Right lobe of liver (tissue), 6 donors: ENCODE results near the gene HSPBP1. TPM values are rescaled to one million over a fixed set of nuclear protein-coding genes. Genes with fewer than 3 reads are reported as not detected.

Source experiments
- ATAC-seq, 4 donors: fragments of 200-7000 bp; cut with Tn5 transposase; one replicate each; pipeline ENCODE4 v1.9.1; 2020; ENCODE audit warnings: mild to moderate bottlenecking in 4 of 4, moderate library complexity in 4 of 4
- DNase-seq, 3 donors: peaks; one replicate each; pipeline ENCODE4 v3.0.0-alpha.2; 2020
- H3K27ac ChIP-seq, 3 donors: fragments of 200-600 bp; one replicate each; pipeline ENCODE4 v1.8.0; 2022
- H3K27me3 ChIP-seq, 2 donors: fragments of 200-600 bp; one replicate each; pipeline ENCODE4 v1.8.0; 2022
- H3K36me3 ChIP-seq, 4 donors: fragments of 200-600 bp; sonication (generic) in 1 of 4; one replicate each; pipeline versions ENCODE4 v1.5.1 to v1.8.0; 2017 to 2022; ENCODE audit warnings: control low read depth in 1 of 4
- H3K4me1 ChIP-seq, 4 donors: fragments of 200-600 bp; sonication (generic) in 1 of 4; one replicate each; pipeline versions ENCODE4 v1.5.1 to v1.8.0; 2017 to 2022; ENCODE audit warnings: control low read depth in 1 of 4
- H3K4me3 ChIP-seq, 3 donors: fragments of 200-600 bp; one replicate each; pipeline ENCODE4 v1.8.0; 2022
- H3K9me3 ChIP-seq, 4 donors: fragments of 200-600 bp; sonication (generic) in 1 of 4; one replicate each; pipeline versions ENCODE4 v1.5.1 to v1.8.0; 2017 to 2022; ENCODE audit warnings: control low read depth in 1 of 4
- POLR2A ChIP-seq: fragments of 450-650 bp; IDR thresholded peaks from one replicate; pipeline ENCODE4 v1.6.1; 2017; ENCODE audit warnings: antibody characterized with exemption, mild to moderate bottlenecking
- WGBS: methylation state at CpG from one replicate; pipeline ENCODE4 v1.1.6; 2018; ENCODE audit warnings: low coverage, low lambda C conversion rate; ENCODE audit not compliant: insufficient coverage; ENCODE audit errors: missing lambda C conversion rate; 5-methylcytosine and 5-hydroxymethylcytosine counted together
- intact Hi-C, 2 donors: fragments of 100-400 bp; cut with DNase I; formaldehyde crosslinking; loops; one replicate each; pipeline versions ENCODE4 v1.11.2 to v1.14.1; 2022
- total RNA-seq, 6 experiments: library from RNA; depleted of rRNA in 2 of 6; stranded (reverse); fragments of >200 nt in 2 of 6; fragmentation: NEBNext Ultra II Directional in 3 of 6; extraction: Animal tissue kit (Norgen Biotek cat#: 25700) in 3 of 6; gene quantifications; one replicate each; pipeline versions ENCODE4 v1.1.0 to v1.2.4, GENCODE V29; 2016 to 2023
- TF ChIP-seq, protein P1 (sequence below), 4 donors: fragments of 200-600 bp in 3 of 4; fragments of 450-650 bp in 1 of 4; IDR thresholded peaks; one replicate each; pipeline versions ENCODE4 v1.5.1 to v1.8.0; 2016 to 2022; ENCODE audit warnings: antibody characterized with exemption in 4 of 4, mild to moderate bottlenecking in 2 of 4
- donor health status: DM: no; HTN: yes; CAD: no.
- donor health status: DM: no; HTN: no; CAD: no.
- donor health status: DM: no; HTN: no; CAD: no.
- donor health status: DM: no; HTN: yes; CAD: no.
- donor health status: DM: no; HTN: yes; CAD: no.

The HSPBP1 gene
- total RNA-seq, 6 experiments from 2014 or later = 11.3 to 28.3 (median 15.6) TPM

DNA sequence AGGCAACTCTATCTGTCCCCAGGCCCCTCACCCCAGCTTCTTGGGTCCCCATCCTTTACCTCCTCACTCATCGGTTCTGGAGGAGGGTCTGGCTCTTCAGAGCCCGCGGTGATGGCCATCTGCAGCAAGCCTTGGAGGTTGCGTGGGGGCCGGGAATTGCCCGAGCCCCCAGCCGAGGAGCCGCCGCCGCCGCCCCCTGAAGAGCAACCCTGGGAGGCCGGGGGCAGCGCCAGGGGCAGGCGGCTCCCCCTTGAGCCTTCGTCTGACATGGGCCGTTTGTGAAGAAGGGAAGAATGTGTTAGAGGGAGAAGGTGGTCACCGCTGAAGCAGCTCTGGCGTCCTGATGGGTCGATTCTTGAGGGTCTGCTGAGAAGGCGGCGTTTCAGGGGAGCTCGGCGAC lies 570 bp downstream of the HSPBP1 start:
- DNase-seq (no peak), ATAC-seq (no peak)
- H3K36me3 ChIP-seq = peaks cover 0 to 6% (median 0%) of the 10 kb centered on the region in 4 donors
- H3K4me3 ChIP-seq = peak overlapping the region; percentile 63 to 77 (median 68)
- intact Hi-C loops = no loop called here
- peaks cover 0 to 12% (median 0%) of the 10 kb centered on the region in 4 donors for H3K4me1 ChIP-seq
- no peaks in the 10 kb centered on the region for H3K27me3 ChIP-seq
- H3K27ac ChIP-seq = peak overlapping the region in 1 of 3 donors; percentile 43
- WGBS = 8% methylated on average over 11 of the region's 23 CpGs
- TF ChIP-seq, protein P1, sequence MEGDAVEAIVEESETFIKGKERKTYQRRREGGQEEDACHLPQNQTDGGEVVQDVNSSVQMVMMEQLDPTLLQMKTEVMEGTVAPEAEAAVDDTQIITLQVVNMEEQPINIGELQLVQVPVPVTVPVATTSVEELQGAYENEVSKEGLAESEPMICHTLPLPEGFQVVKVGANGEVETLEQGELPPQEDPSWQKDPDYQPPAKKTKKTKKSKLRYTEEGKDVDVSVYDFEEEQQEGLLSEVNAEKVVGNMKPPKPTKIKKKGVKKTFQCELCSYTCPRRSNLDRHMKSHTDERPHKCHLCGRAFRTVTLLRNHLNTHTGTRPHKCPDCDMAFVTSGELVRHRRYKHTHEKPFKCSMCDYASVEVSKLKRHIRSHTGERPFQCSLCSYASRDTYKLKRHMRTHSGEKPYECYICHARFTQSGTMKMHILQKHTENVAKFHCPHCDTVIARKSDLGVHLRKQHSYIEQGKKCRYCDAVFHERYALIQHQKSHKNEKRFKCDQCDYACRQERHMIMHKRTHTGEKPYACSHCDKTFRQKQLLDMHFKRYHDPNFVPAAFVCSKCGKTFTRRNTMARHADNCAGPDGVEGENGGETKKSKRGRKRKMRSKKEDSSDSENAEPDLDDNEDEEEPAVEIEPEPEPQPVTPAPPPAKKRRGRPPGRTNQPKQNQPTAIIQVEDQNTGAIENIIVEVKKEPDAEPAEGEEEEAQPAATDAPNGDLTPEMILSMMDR (IDR thresholded peaks at IDR 0.05) = no peak
- no peak for TF ChIP-seq POLR2A
- no peaks in the 10 kb centered on the region for H3K9me3 ChIP-seq

DNA sequence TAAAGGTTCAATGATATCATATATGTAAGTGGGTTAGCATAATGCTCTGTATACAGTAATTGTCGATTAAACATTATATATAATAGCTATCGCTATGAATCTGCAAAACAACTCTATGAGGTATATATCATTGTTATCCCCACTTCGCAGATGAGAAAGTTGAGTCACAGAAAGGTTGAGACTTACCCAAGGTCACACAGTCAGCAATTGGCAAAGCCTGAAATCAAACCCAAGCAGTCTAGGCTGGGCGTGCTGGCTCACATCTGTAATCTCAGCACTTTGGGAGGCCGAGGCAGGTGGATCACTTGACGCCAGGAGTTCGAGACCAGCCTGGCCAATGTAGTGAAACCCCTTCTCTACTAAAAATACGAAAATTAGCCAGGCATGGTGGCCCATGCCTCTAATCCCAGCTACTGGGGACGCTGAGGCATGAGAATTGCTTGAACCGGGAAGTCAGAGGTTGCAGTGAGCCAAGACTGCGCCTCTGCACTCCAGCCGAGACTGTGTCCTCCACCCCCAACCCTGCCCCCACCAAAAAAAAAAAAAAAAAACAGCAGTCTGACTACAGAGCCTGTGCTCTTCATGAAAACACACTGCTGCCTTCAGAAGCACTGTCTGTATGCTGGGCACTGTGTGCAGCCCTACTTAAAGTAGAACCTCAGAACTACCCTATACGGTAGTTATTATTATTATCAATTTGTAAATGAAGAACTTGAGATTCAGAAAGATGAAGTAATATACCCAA lies 1.3 kb downstream of the HSPBP1 start:
- Histone ChIP-seq H3K27me3 (no peaks in the 10 kb centered on the region), H3K4me1 (peaks cover 0 to 12% (median 0%) of the 10 kb centered on the region in 4 donors), H3K36me3 (peaks cover 0 to 6% (median 0%) of the 10 kb centered on the region in 4 donors), H3K9me3 (no peaks in the 10 kb centered on the region), H3K4me3 (no peak overlapping the region), H3K27ac (no peak overlapping the region)
- intact Hi-C loops = no loop called here
- DNase-seq = no peak
- TF ChIP-seq POLR2A = no peak
- TF ChIP-seq, protein P1 (IDR thresholded peaks at IDR 0.05) = no peak
- ATAC-seq = no peak
- WGBS = 80% methylated on average over 11 of the region's 13 CpGs

DNA sequence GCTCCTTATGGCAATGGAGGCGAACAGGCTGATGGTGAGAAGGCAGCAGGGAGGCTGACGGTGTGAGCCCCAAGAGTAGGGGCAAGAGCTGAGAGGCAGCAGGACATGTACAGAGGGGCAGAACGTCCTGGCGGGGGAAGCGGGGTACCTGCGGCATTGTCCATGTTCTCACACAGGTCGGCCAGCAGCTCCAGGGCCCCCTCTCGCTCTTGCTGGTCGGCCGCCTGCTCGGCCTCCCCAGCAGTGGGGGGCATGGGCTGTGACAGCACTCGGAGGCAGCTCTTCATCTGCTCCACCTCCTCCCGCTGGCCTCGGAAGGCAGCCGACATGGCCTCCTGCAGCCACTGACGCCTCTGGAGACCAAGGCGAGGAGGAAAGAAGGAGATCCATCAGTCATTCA lies 2.4 kb downstream of the HSPBP1 start:
- intact Hi-C loops = no loop called here
- TF ChIP-seq, protein P1 (IDR thresholded peaks at IDR 0.05) = no peak
- no peak for TF ChIP-seq POLR2A
- Histone ChIP-seq H3K27ac (no peak overlapping the region), H3K4me3 (no peak overlapping the region), H3K27me3 (no peaks in the 10 kb centered on the region), H3K4me1 (peaks cover 0 to 12% (median 0%) of the 10 kb centered on the region in 4 donors), H3K36me3 (peaks cover 0 to 6% (median 0%) of the 10 kb centered on the region in 4 donors), H3K9me3 (no peaks in the 10 kb centered on the region)
- no peak for ATAC-seq
- DNase-seq = no peak
- 77% methylated on average over 2 of the region's 17 CpGs for WGBS

DNA sequence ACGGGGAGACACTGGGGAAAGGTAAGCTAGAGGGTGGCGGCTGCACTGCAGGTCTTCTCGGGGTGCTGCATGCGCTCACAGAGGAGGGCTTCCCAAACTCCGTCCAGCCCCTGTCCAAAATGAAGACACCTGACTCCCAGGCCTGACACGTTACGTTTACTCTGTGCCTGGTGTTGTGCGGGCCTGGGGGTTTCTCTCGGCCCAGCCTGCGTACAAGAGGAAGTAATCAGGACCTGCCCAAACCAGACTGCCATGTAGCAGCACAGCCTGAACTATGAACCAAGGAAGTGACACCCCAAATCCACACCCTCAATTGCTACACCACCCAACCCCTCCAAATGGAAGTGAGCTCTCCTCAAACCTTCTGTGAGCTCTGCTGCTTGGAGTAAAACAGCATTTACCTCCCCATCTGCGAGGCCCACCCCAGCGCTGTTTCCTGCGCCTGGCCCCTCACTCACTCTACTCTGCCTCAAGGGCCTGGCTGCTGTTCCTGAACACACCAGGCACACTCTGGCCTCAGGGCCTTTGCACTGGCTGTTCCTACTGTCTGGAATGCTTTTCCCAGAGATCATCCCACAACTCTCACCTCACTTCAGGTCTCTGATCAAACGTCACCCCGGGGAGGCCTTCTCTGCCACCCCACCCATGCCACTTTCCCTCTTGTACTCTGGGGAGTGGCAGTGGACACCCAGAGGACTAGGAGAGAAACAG lies 3.0 kb downstream of the HSPBP1 start:
- peaks cover 0 to 6% (median 0%) of the 10 kb centered on the region in 4 donors for H3K36me3 ChIP-seq
- 73% methylated on average over 6 of the region's 15 CpGs for WGBS
- no peak for ATAC-seq

More for the DNA sequence above, 3.0 kb downstream of the HSPBP1 start:
- DNase-seq = no peak
- no peak overlapping the region for H3K27ac ChIP-seq
- H3K4me3 ChIP-seq = no peak overlapping the region
- no peaks in the 10 kb centered on the region for H3K27me3 ChIP-seq
- TF ChIP-seq, protein P1 (IDR thresholded peaks at IDR 0.05) = no peak
- TF ChIP-seq POLR2A = no peak
- H3K9me3 ChIP-seq = no peaks in the 10 kb centered on the region
- H3K4me1 ChIP-seq = peaks cover 0 to 12% (median 0%) of the 10 kb centered on the region in 4 donors
- intact Hi-C loops = no loop called here
